Peyer's patch (tissue), 4 donors: ENCODE data around the gene SNRK.

Experiments
- CTCF ChIP-seq, 6 experiments: fragments of 450-650 bp in 4 of 6; fragments of 200-600 bp in 2 of 6; sonication (generic) in 1 of 6; IDR thresholded peaks; one replicate each; pipeline ENCODE4 v1.5.1; 2017 to 2019; ENCODE audit warnings: antibody characterized with exemption in 6 of 6, mild to moderate bottlenecking in 3 of 6, moderate library complexity in 1 of 6
- POLR2A ChIP-seq, 2 donors: fragments of 450-650 bp; IDR thresholded peaks; one replicate each; pipeline ENCODE4 v1.5.1; 2017; ENCODE audit warnings: antibody characterized with exemption in 2 of 2, mild to moderate bottlenecking in 2 of 2, moderate library complexity in 2 of 2

DNA sequence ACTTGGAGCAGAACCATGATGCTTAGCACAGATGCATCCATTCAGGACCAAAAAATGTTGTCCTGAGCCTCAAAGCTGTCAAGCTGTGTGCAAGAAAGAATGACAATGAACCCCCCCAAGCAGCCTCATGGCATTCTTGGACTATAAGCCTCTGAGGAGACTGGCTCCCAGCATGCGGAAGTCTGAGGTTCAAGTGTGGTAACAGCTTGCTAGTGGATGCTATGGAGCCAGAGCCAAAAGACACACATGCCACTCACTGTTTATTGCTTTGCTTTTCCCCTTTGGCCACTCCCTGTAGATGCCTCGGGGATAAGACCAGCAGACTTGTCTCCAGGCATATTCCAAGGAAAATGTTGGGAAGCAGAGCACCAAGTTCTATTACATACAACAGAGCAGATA, 38.2 kb upstream of the SNRK start:
- no peak for TF ChIP-seq CTCF (IDR thresholded peaks at IDR 0.05)
- TF ChIP-seq POLR2A (IDR thresholded peaks at IDR 0.05): no peak
